NCI-H1092 treated with DMSO at 0.1 percent for 48 hours (cell line): ENCODE results near the gene ALX4.
A peak's percentile ranks its signal among the peaks of the same experiment; 100 is the strongest.

Experiments used
- DNase-seq: peaks from one replicate; lab custom pipeline; 2025; lab: John Stamatoyannopoulos, UW

Gene ALX4

DNA sequence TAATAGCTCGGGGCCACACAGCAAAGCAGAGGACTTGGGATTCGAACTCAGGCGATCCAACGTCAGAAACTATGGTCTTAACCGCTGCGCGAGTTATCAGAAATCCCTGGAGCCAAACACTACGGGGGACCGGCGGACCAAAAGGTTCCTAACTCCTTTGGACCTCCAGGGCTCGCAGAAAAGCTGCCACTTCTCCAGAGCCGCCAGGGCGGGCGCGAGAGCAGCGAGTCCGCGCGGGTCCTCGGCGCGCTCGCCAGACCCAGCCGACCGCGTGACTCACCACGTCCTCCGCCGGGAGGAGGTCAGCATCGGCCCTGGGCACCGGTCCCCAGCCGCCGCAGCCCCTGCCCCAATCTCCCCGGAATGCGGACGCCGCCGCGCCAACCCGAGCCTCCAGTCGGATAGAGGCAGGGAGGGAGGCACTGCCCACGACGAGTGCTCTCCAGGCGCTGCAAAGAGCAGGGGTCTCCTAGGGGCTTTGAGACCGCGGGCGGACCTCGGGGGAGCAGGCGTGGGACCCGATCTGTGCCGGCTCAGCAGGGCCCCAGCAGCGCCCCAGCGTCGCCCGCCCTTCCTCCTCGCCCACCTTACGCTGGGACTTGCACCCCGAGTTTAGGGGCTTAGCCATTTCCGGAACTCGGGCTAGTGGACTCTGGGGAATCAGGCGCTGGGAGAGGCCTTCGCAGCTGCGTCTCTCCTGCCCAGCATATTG lies 6.2 kb upstream of the ALX4 start:
- DNase-seq: peak; percentile 80

- DNase-seq: no peak
Measured at GRCh38 chr11:44314733-44315132, 4.8 kb upstream of the ALX4 start.

- DNase-seq: no peak
Measured at GRCh38 chr11:44313761-44314489, 4.0 kb upstream of the ALX4 start.

DNA sequence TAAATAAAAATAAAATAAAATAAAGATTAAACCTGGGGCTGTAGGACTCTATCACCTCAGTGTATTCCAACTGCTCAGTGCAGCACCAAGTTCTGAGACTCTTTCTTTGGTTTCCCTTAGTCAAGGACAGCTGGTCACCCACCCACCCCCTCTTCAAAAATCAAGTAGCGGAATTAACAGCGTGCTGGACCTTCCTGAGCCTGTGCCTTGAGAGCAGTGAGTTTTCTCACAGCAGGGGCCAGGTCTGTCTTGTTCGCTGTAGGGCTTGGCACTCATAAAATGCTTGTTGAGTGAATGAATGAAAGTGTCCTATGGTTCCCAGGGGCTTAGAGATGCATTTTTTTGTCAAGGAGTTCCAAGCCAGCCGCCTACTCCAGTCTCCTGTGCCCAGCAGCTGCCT lies 2.9 kb upstream of the ALX4 start:
- DNase-seq: no peak

DNA sequence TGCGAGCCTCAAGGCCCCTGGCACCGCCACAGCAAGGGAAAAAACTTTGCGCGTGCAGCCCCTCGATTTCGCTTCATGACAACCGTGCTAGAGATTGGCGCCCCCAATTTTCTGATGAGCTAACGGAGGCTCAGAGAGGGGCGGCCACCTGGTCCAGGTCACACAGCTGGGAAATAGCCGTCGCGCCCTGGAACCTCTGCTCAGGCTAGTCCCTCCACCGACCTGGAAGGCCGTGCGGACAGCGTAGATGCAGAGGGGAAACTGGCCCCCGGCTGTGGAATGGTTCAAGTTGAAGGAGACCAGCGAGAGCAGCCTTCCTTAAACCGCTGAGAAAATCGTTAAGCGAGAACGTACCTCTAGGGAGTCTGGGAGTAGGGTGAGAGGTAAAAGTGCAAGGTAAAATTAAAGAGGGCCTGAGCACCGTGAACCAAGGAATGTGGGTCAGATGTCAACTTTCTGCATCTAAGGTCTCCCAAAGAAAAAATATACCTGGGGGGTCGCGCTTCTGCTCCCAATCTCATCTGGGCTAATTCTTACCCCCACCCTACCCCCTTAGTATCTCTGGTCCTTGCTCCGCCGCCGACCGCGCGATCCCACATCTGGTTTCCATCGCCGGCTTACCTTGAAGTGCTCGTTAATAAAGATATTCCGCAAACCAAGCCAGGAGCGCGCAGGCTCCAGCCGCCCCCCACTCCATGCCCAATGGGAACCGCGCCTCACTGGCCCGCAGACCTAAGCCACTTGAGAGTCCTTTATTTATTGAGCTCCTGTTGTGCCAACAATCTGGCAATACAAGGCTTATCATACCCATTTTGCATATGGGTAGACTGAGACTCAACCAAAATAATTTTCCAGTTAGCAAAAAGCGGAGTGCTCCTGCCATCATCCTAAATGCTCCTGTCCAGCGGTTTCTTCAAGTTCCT lies 1.7 kb upstream of the ALX4 start:
- DNase-seq: no peak

DNA sequence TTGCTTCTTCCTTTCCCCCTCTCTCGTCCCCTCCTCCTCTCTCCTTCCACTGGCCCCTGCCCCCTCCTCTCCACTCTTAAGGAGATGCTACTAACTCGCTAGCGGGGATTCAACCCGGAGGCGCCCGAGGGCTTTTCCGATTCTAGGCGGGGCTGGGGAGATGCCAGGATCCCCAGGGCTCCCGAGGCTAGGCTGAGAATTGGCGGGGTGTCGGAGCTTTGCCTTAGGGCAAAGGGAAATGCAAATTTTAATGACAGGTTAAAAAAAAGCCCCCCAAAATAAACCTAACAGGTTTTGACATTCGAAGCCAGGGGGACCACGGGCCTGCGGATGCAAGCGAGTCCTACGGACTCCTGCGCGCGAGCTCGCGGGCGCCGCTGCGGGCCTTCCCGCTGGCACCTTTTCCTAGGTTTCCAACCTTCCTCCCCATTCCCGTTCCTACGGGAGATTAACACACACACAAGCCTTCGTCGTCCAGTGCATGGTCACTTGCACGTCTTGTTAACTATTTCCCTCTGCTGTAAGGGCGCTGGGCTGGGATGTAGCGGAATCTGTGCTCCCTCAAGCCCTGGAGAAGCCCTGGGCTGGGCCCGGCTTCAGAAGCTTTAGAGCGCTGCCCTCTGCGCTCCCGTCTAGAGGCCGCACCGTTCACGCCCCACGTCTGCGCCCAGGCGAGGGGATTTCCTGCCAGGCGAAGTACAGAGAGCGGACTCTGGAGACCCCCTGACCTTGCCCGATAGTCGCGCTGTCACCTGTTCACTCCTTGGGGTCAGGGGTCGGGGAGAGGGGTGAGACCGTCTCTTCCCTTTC lies 729 bp upstream of the ALX4 start:
- no peak for DNase-seq

DNA sequence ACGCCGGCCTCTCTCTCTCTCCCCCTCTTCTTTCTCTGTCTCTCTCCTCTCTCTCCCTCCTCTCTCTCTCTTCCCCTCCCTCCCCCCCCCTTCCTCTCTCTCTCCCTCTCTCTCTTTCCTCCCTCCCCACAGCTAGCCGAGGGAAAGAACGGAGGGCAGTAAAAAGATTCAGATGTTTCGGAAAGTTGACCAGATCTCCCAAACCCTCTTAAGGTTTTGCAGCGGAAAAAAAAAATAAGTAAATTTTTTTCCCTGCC lies 195 bp upstream of the ALX4 start:
- DNase-seq: no peak

DNA sequence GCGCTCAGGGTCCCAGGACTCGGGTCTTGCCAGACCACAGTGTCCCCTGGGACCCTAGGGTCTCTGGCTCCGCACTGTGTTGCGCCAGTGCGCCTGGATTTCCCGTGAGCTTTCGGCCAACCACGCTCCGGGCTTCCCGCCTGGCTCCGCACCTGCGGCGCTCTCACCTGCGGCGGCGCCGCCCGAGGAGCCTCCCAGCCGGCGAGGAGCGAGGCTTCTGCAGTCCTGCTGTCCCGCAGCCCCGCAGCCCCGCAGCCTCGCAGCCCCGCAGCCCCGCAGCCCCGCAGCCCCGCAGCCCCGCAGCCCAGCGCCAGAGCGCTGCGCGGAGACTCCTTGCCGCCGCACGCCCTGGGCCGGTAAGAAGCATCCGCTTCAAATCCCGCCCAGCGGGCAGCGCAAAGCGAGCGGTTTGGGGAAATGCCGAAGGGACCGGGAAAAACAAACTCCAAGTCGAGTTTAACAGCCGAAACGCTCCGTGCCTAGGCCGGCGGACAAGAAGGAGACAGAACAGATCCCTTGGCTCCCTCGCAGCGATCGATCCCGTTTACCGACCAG lies 939 bp downstream of the ALX4 start:
- no peak for DNase-seq

- DNase-seq: no peak
Measured at GRCh38 chr11:44308256-44308922, 1.6 kb downstream of the ALX4 start.

DNA sequence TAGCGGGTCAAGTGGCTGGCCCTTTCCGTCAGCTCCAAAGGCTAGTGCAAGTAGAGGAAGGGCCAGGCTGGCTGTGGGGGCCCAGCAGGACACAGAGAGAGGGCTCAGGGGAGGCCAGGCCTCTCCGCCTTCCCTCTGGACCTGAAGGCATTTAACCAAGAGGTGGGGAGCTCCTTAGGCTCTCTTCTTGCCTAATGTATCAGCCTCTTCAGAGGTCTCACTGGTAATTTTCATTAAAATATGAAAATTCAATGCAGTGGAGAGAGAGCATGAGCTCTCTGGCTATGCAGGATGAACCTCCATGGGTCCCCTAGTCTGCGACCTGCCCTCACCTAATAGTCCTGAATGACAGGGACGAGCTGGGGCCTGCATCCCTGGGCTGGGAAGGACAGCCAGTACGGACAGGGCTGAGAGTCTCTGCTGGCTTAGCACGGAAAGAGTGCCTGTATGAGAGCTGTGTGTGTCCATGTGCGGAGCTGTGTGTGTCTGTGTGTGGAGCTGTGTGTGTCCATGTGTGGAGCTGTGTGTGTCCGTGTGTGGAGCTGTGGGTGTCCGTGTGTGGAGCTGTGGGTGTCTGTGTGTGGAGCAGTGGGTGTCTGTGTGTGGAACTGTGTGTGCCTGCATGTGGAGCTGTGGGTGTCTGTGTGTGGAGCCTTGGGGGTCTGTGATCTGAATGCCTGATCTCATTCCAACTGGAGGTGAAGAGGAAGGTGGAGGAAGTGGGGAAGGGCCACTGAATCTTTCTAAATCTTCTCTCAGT lies 2.4 kb downstream of the ALX4 start:
- DNase-seq: no peak

DNA sequence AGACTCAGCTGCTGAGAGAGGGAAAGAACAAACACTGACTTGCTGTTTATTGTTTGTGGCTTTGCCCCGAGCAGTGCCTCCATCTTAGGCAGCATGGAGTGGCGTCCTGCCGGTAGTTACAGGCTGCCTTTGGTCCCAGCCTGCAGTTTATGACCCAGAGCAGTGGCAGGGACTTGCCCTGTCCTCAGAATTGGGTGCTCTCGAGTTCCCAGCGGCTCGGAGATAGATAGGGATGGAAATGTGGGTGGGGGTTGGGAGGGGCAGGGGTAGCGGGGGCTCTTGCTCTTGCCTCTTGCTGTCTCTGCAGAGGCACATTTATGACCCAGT lies 3.1 kb downstream of the ALX4 start:
- DNase-seq: no peak

GRCh38 chr11:44306052-44306917 lies 3.7 kb downstream of the ALX4 start:
- no peak for DNase-seq

DNA sequence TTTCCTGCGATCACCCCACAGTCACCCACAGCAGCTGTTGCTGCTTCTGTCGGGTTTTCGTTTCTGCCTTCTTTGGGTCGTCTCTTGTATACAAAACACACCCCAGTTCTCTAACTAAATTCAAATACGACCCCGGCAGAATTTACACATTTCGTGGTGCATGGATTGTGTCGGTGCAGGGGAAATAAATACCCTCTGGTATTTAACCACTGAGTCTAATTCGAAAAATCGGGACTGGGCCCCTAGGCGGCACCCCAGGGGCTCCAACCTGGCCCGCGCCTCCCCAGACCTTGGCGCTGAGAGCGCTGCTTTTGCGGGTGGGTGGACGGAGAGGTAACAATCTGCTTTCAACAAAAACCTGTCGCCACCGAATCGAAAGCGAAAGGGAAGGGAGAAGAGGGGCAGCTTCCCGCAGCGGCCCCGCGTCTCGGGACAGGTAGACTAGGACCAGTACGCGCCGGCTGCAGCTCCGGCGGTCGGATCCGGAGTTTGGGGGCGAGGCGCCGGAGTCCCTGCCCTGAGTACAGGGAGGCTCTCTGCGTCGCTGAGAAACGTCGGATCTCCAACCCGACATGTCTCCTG lies 4.4 kb downstream of the ALX4 start:
- DNase-seq: no peak

GRCh38 chr11:44305026-44305469 lies 4.9 kb downstream of the ALX4 start:
- no peak for DNase-seq

- DNase-seq: no peak
Measured at GRCh38 chr11:44304091-44305025, 5.6 kb downstream of the ALX4 start.

DNA sequence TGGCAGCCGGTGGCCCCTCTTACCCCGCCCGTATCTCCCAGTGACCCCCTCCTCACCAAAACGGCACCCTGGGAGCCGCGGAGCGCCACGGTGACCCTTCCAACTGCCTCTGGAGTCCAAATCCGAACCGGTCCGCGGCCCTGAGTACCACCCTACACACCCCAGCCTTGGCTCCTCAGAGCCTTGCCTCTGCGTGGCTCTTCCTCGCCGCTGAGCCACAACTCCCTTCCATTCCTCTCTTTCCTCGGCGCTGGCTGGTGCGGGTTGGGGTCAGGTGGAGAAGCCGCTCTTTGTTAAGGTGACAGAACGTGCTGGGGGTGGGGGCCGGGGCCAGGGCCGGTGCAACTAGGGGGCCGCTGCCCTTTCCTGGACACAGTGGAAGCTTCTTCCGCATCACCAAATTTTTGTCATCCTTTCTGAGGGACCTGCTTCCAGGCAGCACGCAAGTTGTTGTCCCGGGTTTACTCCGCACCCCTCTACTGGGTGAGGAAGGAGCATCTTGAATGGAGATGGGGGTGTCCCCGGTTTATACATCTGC lies 6.5 kb downstream of the ALX4 start:
- no peak for DNase-seq

DNA sequence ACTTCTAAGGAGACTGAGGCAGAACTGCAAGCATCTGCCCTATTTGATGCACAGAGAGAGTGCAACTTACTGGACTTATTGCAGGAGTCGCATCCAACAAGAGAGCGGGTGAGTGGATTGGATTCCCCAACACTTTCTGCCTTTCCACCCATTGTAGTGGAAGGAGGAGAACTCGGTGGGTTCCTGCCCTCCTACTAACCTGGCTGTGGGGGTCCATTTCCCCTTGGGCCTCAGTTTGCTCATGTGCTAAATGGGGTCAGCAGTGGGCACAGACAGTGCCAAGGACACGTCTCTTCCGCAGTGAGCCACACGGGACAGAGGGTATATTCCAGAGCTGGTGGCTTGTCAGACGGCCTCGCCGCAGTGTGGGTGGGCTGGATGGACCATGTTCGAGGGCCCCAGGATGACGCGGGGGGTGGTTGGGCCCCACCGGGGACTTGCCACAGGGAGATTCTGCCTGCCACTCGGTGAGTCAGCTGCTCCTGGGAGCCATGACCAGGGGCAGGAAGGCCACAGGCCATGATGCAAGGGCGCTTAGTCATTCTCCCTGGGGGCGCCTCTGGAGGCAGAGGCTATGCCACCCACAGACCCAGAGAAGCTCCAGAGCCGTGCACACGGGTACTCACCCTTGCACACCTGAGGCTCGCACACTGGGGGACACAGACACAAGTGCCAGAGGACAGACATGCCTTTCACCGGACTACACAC lies 8.2 kb downstream of the ALX4 start:
- DNase-seq: no peak
